HG03159 (cell line): ENCODE results near the gene LDLRAD3.
A peak's percentile ranks its signal among the peaks of the same experiment; 100 is the strongest.
"Not testable (repeated sequence)": the region's sequence is repeated elsewhere in the genome, so short reads cannot be mapped to it uniquely, and the experiment has no call there.

Source experiments
- ATAC-seq: cut with Tn5 transposase; IDR thresholded peaks from one replicate; pipeline ENCODE4 v1.9.1; 2021; ENCODE audit warnings: mild to moderate bottlenecking, moderate library complexity; ENCODE audit not compliant: unreplicated experiment

The LDLRAD3 gene, protein sequence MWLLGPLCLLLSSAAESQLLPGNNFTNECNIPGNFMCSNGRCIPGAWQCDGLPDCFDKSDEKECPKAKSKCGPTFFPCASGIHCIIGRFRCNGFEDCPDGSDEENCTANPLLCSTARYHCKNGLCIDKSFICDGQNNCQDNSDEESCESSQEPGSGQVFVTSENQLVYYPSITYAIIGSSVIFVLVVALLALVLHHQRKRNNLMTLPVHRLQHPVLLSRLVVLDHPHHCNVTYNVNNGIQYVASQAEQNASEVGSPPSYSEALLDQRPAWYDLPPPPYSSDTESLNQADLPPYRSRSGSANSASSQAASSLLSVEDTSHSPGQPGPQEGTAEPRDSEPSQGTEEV

DNA sequence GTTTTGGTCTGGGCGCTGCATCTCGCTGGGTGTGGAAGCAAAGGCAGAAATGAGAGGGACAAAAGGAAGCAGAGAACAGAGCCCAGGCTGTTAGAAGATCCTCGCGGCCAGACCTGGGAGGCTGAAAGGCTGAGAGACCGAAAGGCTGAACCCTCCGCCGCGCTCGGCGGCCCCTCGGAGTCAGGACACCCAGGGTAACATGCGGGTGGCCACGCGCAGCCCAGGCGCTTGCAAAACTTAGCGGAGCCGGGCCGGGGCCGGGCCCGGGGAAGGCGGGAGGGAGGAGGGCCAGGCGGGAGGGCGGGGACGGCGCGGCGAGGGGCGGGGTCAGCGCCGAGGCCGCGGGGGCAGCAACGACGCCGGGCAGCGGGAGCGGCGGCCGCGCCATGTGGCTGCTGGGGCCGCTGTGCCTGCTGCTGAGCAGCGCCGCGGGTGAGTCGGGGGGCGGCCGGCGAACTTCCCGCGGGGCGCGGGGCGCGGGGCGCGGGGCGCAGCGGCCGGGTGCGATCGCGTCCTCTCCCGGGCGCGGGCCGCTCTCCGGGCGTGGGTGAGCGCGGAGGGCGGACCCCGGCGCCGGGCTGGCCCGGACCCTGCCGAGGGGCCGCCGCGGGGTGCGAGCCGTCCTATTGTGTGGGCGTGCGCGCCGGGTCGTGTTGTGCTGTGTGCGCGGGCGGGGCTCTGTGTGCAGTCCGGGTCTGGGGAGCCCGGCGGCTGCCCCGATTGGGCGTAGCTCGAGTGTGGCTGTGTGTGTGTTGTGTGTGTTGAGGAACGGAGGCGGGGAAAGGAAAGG, at the start of gene LDLRAD3:
Gene LDLRAD3, plus strand, starts transcription at position 350 of the 790 bp plus-strand sequence. Its CDS starts 37 bp downstream, at position 387.
- peak; percentile 70 for ATAC-seq

DNA sequence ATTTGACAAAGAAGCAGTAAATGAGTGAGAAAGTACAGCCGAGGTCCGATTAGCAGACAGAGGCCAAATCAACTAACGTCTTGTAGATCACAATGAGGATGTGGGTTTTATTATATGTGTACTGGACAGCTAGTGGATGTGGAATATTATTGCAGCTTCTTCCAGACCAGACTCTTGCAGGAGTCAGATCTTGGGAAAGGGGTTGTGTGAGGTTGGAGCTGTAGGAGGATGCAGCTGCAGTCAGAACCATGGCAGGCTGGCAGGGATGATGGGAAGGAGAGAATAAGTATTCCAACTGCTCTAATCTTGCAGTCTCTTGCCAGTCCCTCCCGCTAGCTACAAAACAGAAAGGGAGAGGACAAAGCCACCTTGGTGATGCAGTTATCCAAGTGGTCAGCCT, 46.8 kb upstream of the LDLRAD3 start:
- no peak for ATAC-seq

DNA sequence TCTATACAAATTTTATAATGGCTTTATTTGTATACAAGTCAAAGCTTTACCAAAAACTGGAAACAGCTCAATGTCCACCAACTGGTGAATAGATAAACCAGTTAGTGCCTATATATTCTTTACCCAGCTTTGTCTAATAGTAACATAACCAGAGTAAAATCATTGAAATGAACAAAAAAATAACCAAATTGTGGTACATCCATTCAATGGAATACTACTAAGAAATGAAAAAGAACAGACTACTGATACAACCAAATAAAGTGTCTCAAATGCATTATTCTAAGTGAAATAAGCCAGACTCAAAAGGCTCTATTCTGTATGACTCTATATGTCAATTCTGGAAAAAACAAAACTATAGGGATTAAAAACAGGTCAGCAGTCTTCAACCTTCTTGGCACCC, 40.9 kb upstream of the LDLRAD3 start:
- ATAC-seq, result no peak

DNA sequence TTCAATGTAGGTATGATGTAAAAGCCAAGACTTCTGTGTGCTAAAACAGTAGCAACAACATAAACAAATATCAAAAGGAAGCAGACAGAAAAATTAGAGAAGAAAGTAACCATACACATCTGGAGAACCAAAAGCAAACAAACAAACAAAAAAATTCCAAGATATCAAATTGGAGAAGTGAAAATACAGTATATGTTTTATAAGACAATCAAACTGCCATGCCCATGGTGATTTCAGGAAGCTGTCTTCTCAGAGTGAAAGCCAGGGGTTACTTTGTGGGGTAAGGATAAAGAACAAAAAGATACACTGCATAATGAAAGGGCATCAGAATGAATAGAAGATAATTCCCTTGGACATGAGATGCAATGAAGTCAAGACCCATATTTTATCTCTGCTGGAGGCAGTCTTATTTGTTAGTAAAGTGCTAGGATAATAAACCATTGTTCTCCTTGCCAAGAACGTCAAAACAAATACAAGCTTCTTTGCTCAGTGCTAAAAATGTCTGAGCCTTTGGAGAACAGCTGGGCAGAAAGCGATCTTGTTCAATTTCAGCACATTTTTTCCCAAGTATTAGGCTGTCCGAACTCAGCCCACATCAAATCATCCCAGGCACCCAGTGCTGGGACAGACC, 38.1 kb upstream of the LDLRAD3 start:
- ATAC-seq, result no peak

DNA sequence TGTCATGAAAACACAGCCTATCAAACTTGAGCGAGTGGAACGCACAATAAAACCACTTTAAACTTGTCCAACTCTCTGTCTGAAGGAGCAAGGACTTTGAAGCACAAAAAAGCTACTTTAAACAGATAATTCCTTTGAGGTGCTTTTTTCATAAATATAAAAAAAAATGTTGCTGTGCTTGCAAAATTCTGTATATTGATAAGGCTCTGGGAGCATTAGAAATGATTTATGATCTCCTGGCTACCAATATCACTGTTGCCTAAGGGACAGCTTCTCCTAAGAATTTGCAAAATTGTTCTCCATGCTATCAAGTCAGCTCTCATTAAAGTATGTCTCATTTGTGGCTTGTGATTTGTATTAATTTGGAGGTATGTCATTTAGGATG, 37.6 kb upstream of the LDLRAD3 start:
- no peak for ATAC-seq

DNA sequence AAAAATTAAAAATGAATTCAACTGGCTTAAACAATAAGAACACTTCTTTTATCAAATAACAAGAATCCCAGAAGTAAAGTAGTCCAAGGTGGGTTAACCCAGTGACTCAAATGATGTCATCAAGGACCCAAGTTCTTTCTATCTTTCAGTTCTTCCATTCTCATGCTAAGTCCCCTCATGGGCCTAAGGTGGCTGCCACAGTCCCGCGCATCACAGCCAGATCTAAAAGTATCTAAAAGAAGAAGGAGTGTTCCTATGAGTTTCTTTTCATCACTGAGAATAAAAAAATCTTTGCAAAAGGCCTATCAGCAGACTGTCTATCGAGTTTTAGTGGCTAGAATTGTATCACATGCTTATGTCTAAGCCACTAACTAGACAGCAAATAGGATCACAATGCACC, 37.2 kb upstream of the LDLRAD3 start:
- ATAC-seq, result no peak

DNA sequence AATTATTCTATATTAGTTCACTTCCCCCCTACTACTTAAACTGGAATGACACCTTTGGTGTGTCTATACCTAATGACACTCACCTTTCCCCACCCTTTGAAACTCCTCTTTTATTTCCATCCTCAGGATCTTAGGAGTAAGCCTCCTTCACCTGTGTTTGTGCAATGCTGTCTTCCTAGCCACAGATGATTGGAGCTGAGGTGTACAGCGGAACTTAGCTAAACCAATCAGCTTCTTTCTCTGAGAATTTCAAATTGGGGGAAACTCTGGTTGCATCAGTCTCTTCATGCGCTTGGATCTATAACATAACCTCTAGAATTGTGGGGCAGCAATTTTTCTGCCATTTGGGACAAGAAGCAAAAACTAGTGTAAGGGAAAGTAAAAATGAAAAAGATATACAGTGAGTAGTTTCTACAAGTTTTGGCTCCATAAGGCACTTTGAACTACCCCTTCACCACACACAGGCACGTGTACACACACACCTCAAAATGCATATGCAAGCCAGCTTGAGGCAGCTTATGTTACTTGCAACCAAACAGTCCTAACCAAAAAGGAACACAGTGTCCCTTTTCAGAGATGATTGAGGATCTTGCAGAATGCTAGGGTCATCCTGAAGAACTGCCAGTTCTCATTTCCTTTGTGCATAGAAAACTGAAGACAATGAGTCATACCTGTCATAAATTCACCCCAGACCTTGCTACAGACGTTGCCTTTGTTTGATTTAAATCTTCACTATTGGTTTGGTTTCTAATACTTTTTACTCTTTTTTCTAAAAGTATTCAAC, 36.0 kb upstream of the LDLRAD3 start:
- peak; percentile 75 for ATAC-seq

DNA sequence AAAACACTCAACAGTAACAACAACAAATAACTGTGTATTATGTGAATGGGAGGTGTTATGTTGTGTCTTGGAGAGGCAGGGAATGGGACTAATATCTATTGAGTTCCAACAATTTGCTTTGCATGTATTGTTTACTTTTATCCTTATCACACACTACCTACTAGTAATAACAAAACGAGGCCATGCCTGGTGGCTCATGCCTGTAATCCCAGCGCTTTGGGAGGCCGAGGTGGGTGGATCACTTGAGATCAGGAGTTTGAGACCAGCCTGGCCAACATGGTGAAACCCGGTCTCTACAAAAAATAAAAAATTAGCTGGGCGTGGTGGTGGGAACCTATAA, 35.5 kb upstream of the LDLRAD3 start:
- ATAC-seq, result not testable (repeated sequence)

DNA sequence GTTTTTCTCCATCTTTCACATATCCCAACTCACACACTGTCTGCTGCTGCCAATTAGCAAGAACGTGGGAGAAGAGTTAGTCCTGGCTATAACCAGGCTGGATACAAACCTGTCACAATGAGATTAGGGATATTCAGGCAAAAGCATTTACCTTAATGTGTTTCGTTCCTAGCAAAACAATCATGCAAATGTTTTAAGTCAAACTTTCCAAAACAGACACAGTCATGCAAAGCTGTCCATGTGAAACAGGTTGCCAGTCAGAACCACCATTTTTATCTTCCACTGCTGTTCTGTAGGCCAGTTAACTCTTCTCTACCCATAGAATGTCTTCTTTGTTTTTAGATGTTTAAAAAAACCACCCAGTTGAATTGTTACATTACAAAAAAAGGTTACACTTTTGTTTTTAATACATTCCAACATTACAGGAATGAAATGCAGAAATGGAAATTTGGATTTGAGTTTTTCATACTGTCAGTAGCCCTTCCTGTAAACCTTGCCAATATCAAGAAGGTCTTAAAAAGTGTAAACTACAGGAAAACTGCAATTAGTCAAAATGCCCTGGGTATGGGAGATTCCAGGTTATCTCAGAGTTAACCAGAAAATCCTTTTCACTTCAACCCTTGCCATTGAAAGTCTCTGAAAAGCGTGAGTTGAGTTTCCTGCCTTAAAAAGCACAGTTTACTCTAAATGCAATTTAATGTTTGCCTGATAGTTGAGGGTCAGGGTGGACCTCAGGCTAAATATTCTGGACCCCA, 34.2 kb upstream of the LDLRAD3 start:
- no peak for ATAC-seq

DNA sequence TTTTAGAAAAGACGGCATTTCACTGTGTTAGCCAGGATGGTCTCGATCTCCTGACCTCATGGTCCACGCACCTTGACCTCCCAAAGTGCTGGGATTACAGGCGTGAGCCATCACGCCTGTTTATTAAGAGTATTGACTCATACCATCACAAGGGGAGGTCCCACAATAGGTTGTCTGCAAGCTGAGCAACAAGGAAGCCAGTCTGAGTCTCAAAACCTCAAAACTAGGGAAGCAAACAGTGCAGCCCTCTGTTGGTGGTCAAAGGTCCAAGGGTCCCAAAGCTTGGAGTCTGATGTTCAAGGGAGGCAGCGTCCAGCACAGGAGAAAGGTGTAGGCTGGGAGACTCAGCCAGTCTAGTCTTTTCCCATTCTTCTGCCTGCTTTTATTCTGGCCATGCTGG, 32.8 kb upstream of the LDLRAD3 start:
- no peak for ATAC-seq

DNA sequence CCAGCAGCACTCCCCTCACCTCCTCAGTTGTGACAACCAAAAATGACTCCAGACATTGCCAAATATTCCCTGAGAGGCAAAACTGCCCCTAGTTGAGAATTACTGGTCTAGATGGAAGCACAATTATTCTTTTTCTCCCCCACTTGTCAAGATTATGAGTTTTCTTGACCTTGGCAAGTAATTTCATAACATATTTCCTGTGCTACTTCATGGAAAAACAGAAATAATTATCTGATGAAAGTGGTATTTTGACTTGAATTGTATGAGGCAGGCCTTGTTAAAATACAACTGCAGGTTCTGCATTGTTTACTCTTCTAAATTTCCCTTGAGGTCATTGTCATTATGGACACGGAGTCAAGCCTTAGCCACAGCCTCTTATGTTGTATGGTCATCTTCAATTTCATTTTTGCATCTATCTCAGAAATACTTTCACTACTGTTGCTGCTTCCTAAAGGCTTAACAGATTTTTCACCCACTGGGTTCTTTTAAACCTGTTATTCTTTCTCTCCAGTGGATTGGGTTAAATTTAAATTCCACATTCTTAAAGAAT, 32.2 kb upstream of the LDLRAD3 start:
- no peak for ATAC-seq

DNA sequence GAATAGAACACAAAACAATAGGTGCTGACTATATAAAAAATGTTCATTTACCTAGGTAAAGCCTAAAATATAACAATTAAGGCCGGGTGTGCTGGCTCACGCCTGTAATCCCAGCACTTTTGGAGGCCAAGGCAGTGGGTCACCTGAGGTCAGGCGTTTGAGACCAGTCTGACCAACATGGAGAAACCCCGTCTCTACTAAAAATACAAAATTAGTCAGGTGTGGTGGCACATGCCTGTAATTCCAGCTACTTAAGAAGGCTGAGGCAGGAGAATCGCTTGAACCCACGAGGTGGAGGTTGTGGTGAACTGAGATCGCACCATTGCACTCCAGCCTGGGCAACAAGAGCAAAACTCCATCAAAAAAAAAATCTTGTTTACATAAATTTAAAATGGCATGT, 31.4 kb upstream of the LDLRAD3 start:
- ATAC-seq, result not testable (repeated sequence)

DNA sequence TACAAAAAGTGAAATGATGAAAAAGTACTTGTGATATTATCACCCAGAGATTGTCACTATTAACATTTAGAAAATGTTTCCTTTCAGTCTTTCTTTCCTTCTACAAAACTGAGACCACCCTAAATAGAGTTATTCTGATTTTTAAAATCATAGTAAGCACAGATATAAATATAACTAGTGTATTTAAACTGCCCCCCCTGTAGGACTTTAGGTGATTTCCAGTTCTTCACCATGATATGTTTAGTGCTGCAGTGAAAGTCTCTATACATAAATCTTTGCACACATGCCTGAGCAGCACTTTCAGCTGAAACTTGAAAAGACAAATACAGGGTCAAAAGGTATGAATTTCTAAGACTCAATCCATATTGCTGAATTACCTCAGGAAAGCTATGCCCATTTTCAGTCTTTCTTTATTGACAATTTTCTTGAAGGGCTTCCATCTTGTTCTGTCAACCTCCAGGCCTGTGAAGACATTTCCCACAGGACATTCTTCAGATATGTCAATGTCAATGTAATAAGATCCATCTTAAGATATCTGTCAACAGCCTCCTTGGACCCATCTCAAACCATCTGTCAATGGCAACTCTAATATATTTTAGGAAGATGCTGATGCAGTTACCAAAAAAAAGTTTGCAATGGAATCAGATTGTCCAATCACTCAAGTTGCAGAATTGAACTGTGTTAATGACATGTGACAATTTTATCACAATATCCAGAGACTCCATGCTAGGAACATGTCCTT, 30.8 kb upstream of the LDLRAD3 start:
- ATAC-seq, result no peak

DNA sequence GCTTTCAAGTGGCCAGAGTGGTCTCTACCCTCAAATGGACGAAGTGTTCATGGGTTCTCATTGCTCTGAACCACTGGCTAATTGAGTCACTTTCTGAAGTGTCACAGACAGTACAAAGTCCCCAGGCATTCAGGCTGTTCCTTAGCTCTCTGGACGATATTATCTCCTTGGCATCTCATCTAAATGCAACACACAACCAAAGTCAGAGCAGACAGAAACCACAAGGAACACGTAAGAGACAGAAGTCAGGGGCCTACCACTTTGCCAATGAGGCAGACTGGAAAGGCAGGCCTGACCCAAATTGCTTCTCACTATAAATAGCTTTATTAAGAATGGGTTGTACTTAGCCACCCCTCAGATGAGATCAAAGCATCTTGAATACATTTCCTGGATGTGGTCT, 29.0 kb upstream of the LDLRAD3 start:
- no peak for ATAC-seq

DNA sequence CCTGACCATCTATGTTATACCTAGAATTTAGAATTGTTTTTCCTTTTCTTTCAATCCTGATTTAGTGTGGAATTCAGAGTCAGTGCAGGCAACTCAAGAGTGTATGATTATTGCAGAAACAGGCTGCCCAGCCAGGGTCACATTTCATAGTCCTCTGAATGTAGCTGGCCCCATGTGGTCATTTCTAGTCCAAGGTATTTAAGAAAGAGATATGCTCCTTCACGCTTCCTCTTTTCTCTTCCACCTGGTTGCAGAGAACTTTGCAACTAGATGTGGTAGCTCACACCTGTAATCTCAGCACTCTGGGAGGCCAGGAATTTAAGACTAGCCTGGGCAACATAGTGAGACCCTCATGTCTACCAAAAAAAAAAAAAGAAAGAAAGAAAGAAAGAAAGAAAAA, 27.6 kb upstream of the LDLRAD3 start:
- ATAC-seq, result no peak

DNA sequence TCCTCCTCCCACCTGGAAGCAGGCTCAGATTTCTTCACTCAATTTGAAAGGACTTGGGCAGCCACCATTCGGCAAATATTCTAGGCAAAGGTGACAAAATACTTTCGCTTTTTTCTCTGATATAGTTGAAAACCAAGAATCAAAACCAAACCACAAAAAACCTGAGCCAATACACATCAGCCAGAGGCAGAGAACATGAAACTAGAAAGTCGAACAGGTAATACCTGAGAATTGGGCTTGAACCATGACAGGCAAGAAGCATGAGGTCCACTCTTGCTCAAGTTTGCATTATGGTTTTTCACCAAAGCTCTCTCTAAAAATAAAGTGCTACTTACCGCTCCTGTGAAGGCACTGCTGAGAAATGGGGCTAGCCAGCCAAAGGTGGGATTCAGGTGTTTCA, 26.2 kb upstream of the LDLRAD3 start:
- no peak for ATAC-seq

DNA sequence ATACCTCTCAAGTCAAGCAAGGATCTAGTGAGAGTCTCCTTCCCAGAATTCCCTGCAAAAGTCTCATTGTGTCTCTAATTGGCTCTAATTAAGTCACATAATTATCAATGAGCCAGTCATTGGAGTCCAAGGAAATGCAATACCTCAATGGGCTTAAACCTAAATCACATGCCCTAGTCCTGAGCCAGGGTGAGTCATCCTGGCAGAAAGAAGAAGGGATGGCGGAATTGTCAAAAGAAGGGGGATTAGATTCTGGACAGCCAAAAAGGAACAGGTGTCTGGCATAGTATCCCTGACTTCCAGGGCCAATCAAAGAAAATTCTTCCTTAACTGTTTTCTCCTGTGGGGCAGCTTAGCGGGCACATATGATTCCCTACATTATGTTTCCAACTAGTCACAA, 25.1 kb upstream of the LDLRAD3 start:
- ATAC-seq, result no peak

DNA sequence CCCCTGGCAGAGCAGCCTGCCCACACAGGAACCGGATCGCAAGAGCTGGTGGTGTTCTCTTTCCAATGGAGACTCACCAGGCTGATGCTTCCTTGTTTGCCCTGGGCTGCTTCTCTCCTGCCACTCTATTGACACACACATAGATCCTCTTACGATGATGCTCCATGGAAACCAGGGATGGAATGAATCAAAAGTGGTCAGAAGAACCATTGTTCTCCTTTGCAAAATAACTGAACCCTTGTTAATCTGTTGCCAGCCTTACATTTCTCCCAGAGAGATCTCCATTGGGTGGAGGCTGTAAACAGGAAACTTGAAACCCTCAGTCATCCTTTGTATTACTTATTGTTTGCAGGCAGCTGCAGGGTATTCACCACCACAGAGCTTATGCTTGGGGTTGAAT, 24.6 kb upstream of the LDLRAD3 start:
- no peak for ATAC-seq

DNA sequence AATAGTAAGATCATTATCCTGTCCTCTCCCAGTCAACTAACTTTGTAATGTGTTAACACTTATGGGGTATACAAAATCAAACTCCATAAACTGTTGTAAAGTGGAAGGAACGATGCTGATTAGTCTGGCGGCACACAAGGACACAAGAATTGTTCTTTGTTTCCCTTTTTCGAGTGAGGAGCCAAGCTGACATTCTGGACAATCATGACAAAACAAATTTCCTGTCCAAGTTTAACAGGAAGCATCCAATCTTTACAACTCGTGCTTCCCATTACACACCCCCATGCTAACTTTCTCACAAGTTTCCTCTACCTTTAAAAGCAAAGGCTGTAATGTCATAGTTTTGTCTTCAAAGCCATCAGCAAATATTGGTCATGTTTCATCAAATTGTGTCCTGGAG, 20.4 kb upstream of the LDLRAD3 start:
- no peak for ATAC-seq

DNA sequence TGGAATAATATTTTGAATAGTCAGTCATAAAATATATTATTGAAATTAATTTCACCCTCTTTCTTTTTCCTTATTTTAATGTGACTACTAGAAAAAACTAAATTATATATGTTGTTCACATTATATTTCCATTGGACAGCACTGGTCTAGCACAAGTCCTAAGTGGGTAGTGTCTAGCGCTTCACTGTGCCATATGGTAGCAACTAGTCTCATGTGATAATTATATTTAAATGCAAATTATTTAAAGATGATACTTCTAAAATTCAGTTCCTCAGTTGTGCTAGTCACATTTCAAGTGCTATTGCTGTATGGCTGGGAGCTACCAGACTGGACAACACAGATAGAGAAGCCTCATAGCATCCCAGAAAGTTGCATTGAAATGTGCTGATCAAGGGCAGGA, 19.1 kb upstream of the LDLRAD3 start:
- no peak for ATAC-seq
